IPS DF 6.9 (cell line): ENCODE results near the gene LAMC3.

ENCODE experiments used
- DNase-seq: peaks from one replicate; pipeline ENCODE4 v3.0.0-alpha.2; 2013; ENCODE audit warnings: low read depth, low spot score
- H3K27ac ChIP-seq: one replicate; pipeline ENCODE4 v1.5.1; 2013; ENCODE audit warnings: low read length, control low read depth
- H3K27me3 ChIP-seq: 2 replicates; pipeline ENCODE4 v1.6.1; 2013; ENCODE audit warnings: mild to moderate bottlenecking, low read length; ENCODE audit not compliant: control insufficient read depth, insufficient read depth
- H3K36me3 ChIP-seq: 2 replicates; pipeline ENCODE4 v1.6.1; 2013; ENCODE audit warnings: low read length; ENCODE audit not compliant: control insufficient read depth, insufficient read depth
- H3K4me1 ChIP-seq: 2 replicates; pipeline ENCODE4 v1.6.1; 2013; ENCODE audit warnings: low read length; ENCODE audit not compliant: control insufficient read depth, insufficient read depth
- H3K4me3 ChIP-seq: 2 replicates; pipeline ENCODE4 v1.5.1; 2013; ENCODE audit warnings: mild to moderate bottlenecking, low read length
- H3K9me3 ChIP-seq: 2 replicates; pipeline ENCODE4 v1.6.1; 2013; ENCODE audit warnings: low read length, inconsistent platforms; ENCODE audit not compliant: control insufficient read depth, insufficient read depth
- WGBS: extraction: QIAGEN DNeasy Blood & Tissue Kit; methylation state at CpG from one replicate; pipeline ENCODE4 v1.1.7; 2013; ENCODE audit warnings: mixed read lengths, missing lambda C conversion rate; ENCODE audit not compliant: insufficient read length, insufficient coverage; 5-methylcytosine and 5-hydroxymethylcytosine counted together

Gene LAMC3

GRCh38 chr9:131080589-131080988 lies 71.6 kb downstream of the LAMC3 start:
- Histone ChIP-seq H3K36me3 (no peaks in the 10 kb centered on the region), H3K27ac (no peak overlapping the region), H3K27me3 (no peaks in the 10 kb centered on the region), H3K4me1 (0 out of 2 replicates have a peak, but pooled peaks cover 1% of the 10 kb centered on the region), H3K4me3 (no peak overlapping the region), H3K9me3 (no peaks in the 10 kb centered on the region)
- no peak for DNase-seq
- no CpG with 5 or more reads among the region's 9 CpGs for WGBS

GRCh38 chr9:131081868-131082267 lies 72.9 kb downstream of the LAMC3 start:
- H3K9me3 ChIP-seq = no peaks in the 10 kb centered on the region
- no peak overlapping the region for H3K27ac ChIP-seq
- H3K27me3 ChIP-seq = no peaks in the 10 kb centered on the region
- H3K4me1 ChIP-seq = 0 out of 2 replicates have a peak, but pooled peaks cover 1% of the 10 kb centered on the region
- H3K36me3 ChIP-seq = no peaks in the 10 kb centered on the region
- no peak for DNase-seq
- WGBS = no CpG with 5 or more reads among the region's 9 CpGs
- no peak overlapping the region for H3K4me3 ChIP-seq

GRCh38 chr9:131082774-131083512 lies 74.0 kb downstream of the LAMC3 start:
- Histone ChIP-seq H3K36me3 (no peaks in the 10 kb centered on the region), H3K27ac (no peak overlapping the region), H3K27me3 (no peaks in the 10 kb centered on the region), H3K4me3 (no peak overlapping the region), H3K4me1 (0 out of 2 replicates have a peak, but pooled peaks cover 1% of the 10 kb centered on the region), H3K9me3 (no peaks in the 10 kb centered on the region)
- no CpG with 5 or more reads among the region's 11 CpGs for WGBS
- no peak for DNase-seq

GRCh38 chr9:131084661-131085369 lies 75.8 kb downstream of the LAMC3 start:
- WGBS = no CpG with 5 or more reads among the region's 8 CpGs
- H3K27ac ChIP-seq = no peak overlapping the region
- H3K4me1 ChIP-seq = no peaks in the 10 kb centered on the region
- DNase-seq = no peak
- no peaks in the 10 kb centered on the region for H3K27me3 ChIP-seq
- H3K36me3 ChIP-seq = no peaks in the 10 kb centered on the region
- H3K4me3 ChIP-seq = no peak overlapping the region
- H3K9me3 ChIP-seq = no peaks in the 10 kb centered on the region

GRCh38 chr9:131085370-131086122 lies 76.6 kb downstream of the LAMC3 start:
- Histone ChIP-seq H3K4me1 (no peaks in the 10 kb centered on the region), H3K27me3 (no peaks in the 10 kb centered on the region), H3K9me3 (no peaks in the 10 kb centered on the region), H3K4me3 (no peak overlapping the region), H3K36me3 (no peaks in the 10 kb centered on the region), H3K27ac (no peak overlapping the region)
- no CpG with 5 or more reads among the region's 23 CpGs for WGBS
- no peak for DNase-seq

- H3K27ac ChIP-seq = no peak overlapping the region
- no peak for DNase-seq
- no CpG with 5 or more reads among the region's 19 CpGs for WGBS
Measured at GRCh38 chr9:131087354-131087893, 78.5 kb downstream of the LAMC3 start.

GRCh38 chr9:131090025-131090787 lies 81.2 kb downstream of the LAMC3 start:
- Histone ChIP-seq H3K4me1 (no peaks in the 10 kb centered on the region), H3K9me3 (no peaks in the 10 kb centered on the region), H3K4me3 (no peak overlapping the region), H3K36me3 (no peaks in the 10 kb centered on the region), H3K27me3 (no peaks in the 10 kb centered on the region), H3K27ac (no peak overlapping the region)
- no peak for DNase-seq
- no CpG with 5 or more reads among the region's 13 CpGs for WGBS

More at GRCh38 chr9:131087354-131087893, 78.5 kb downstream of the LAMC3 start:
- no peaks in the 10 kb centered on the region for H3K36me3 ChIP-seq
- no peaks in the 10 kb centered on the region for H3K4me1 ChIP-seq
- no peaks in the 10 kb centered on the region for H3K27me3 ChIP-seq
- no peaks in the 10 kb centered on the region for H3K9me3 ChIP-seq
- H3K4me3 ChIP-seq = no peak overlapping the region

GRCh38 chr9:131091352-131091992 lies 82.5 kb downstream of the LAMC3 start:
- WGBS = no CpG with 5 or more reads among the region's 19 CpGs
- no peak for DNase-seq
- no peaks in the 10 kb centered on the region for H3K36me3 ChIP-seq
- H3K27ac ChIP-seq = no peak overlapping the region
- no peaks in the 10 kb centered on the region for H3K9me3 ChIP-seq
- H3K4me1 ChIP-seq = peaks cover 2% of the 10 kb centered on the region; the same call in 1 of the 2 replicates
- no peaks in the 10 kb centered on the region for H3K27me3 ChIP-seq
- no peak overlapping the region for H3K4me3 ChIP-seq

GRCh38 chr9:131092030-131092429 lies 83.1 kb downstream of the LAMC3 start:
- Histone ChIP-seq H3K4me3 (no peak overlapping the region), H3K9me3 (no peaks in the 10 kb centered on the region), H3K4me1 (peaks cover 2% of the 10 kb centered on the region; the same call in 1 of the 2 replicates), H3K27me3 (no peaks in the 10 kb centered on the region), H3K36me3 (no peaks in the 10 kb centered on the region), H3K27ac (no peak overlapping the region)
- WGBS = no CpG with 5 or more reads among the region's 6 CpGs
- no peak for DNase-seq
